OCI-LY3 (cell line): ENCODE results near the gene CDC42EP2.

Source experiments
- CTCF ChIP-seq: fragments of 200-600, 300-600 bp; sonication (generic); IDR thresholded peaks from 2 replicates; pipeline ENCODE4 v1.5.1; 2014; ENCODE audit warnings: antibody characterized with exemption, low read length, low read depth
- EZH2phosphoT487 ChIP-seq: fragments of 200-600 bp; shearing (Covaris generic); IDR thresholded peaks from 2 replicates; pipeline ENCODE4 v1.6.1; 2018; ENCODE audit warnings: antibody characterized with exemption, mixed run types, low read depth

- TF ChIP-seq EZH2phosphoT487 = no peak
- no peak for TF ChIP-seq CTCF
These were observed 25.7 kb upstream of the CDC42EP2 start for GRCh38 chr11:65288706-65289536.
